ENCODE measurements around the gene EDAR. TPM values are rescaled to one million over a fixed set of nuclear protein-coding genes. Genes with fewer than 3 reads are reported as not detected.

Gene EDAR
- total and polyA plus RNA-seq, 4 donors = not detected

- H3K36me3 ChIP-seq (ENCODE audit: control insufficient read depth in 1 of 2, insufficient read depth in 2 of 2, low read length in 1 of 2) = no peaks in the 10 kb centered on the region
- no peaks in the 10 kb centered on the region for H3K27me3 ChIP-seq (ENCODE audit: control insufficient read depth in 1 of 2, insufficient read depth in 2 of 2, low read length in 1 of 2)
- no peaks in the 10 kb centered on the region for H3K4me1 ChIP-seq (ENCODE audit: control insufficient read depth in 1 of 2, insufficient read depth in 2 of 2, low read length in 2 of 2)
- H3K27ac ChIP-seq (ENCODE audit: low read depth in 1 of 2, low read length in 2 of 2) = no peak overlapping the region
- DNase-seq (peak in 1 of 2 donors; percentile 72), ATAC-seq (ENCODE audit: low FRiP score) (peak; percentile 9)
- intact Hi-C loops (cut with DNase I) = no loop called here
- no peaks in the 10 kb centered on the region for H3K9me3 ChIP-seq (ENCODE audit: control insufficient read depth, low read length)
- 86 to 87% methylated on average over 16 to 17 of the region's 17 CpGs for WGBS, 2 donors
- no peak overlapping the region for H3K4me3 ChIP-seq (ENCODE audit: low read length in 2 of 2)
These were observed 52.8 kb downstream of the EDAR start for GRCh38 chr2:108936076-108936864.

- H3K27me3 ChIP-seq (ENCODE audit: control insufficient read depth in 1 of 2, insufficient read depth in 2 of 2, low read length in 1 of 2) = no peaks in the 10 kb centered on the region
- no peaks in the 10 kb centered on the region for H3K36me3 ChIP-seq (ENCODE audit: control insufficient read depth in 1 of 2, insufficient read depth in 2 of 2, low read length in 1 of 2)
- no peak overlapping the region for H3K27ac ChIP-seq (ENCODE audit: low read depth in 1 of 2, low read length in 2 of 2)
- intact Hi-C loops (cut with DNase I) = no loop called here
- no peaks in the 10 kb centered on the region for H3K4me1 ChIP-seq (ENCODE audit: control insufficient read depth in 1 of 2, insufficient read depth in 2 of 2, low read length in 2 of 2)
- DNase-seq (peak in 1 of 2 donors; percentile 25), ATAC-seq (ENCODE audit: low FRiP score) (no peak)
- no peaks in the 10 kb centered on the region for H3K9me3 ChIP-seq (ENCODE audit: control insufficient read depth, low read length)
- no peak overlapping the region for H3K4me3 ChIP-seq (ENCODE audit: low read length in 2 of 2)
- 88 to 90% methylated on average over 5 of the region's 5 CpGs for WGBS, 2 donors
These were observed 53.7 kb downstream of the EDAR start for GRCh38 chr2:108935271-108935741.

GRCh38 chr2:108934583-108935245 lies 54.3 kb downstream of the EDAR start:
- ATAC-seq (ENCODE audit: low FRiP score) = no peak
- Histone ChIP-seq H3K9me3 (ENCODE audit: control insufficient read depth, low read length) (no peaks in the 10 kb centered on the region), H3K27me3 (ENCODE audit: control insufficient read depth in 1 of 2, insufficient read depth in 2 of 2, low read length in 1 of 2) (no peaks in the 10 kb centered on the region), H3K4me3 (ENCODE audit: low read length in 2 of 2) (no peak overlapping the region), H3K4me1 (ENCODE audit: control insufficient read depth in 1 of 2, insufficient read depth in 2 of 2, low read length in 2 of 2) (no peaks in the 10 kb centered on the region), H3K36me3 (ENCODE audit: control insufficient read depth in 1 of 2, insufficient read depth in 2 of 2, low read length in 1 of 2) (no peaks in the 10 kb centered on the region), H3K27ac (ENCODE audit: low read depth in 1 of 2, low read length in 2 of 2) (no peak overlapping the region)
- WGBS, 2 donors = 93 to 95% methylated on average over 14 of the region's 14 CpGs
- DNase-seq = peak in 1 of 2 donors; percentile 3
- intact Hi-C loops (cut with DNase I) = no loop called here

- 94 to 98% methylated on average over 7 of the region's 7 CpGs for WGBS, 2 donors
- Histone ChIP-seq H3K36me3 (ENCODE audit: control insufficient read depth in 1 of 2, insufficient read depth in 2 of 2, low read length in 1 of 2) (no peaks in the 10 kb centered on the region), H3K27me3 (ENCODE audit: control insufficient read depth in 1 of 2, insufficient read depth in 2 of 2, low read length in 1 of 2) (no peaks in the 10 kb centered on the region), H3K4me3 (ENCODE audit: low read length in 2 of 2) (no peak overlapping the region), H3K9me3 (ENCODE audit: control insufficient read depth, low read length) (no peaks in the 10 kb centered on the region), H3K4me1 (ENCODE audit: control insufficient read depth in 1 of 2, insufficient read depth in 2 of 2, low read length in 2 of 2) (no peaks in the 10 kb centered on the region), H3K27ac (ENCODE audit: low read depth in 1 of 2, low read length in 2 of 2) (no peak overlapping the region)
- DNase-seq (peak in 1 of 2 donors; percentile 44), ATAC-seq (ENCODE audit: low FRiP score) (no peak)
- intact Hi-C loops (cut with DNase I) = no loop called here
These were observed 54.9 kb downstream of the EDAR start for GRCh38 chr2:108934151-108934550.

- no peak for DNase-seq
- no peaks in the 10 kb centered on the region for H3K4me1 ChIP-seq (ENCODE audit: control insufficient read depth in 1 of 2, insufficient read depth in 2 of 2, low read length in 2 of 2)
- H3K27ac ChIP-seq (ENCODE audit: low read depth in 1 of 2, low read length in 2 of 2) = no peak overlapping the region
- H3K4me3 ChIP-seq (ENCODE audit: low read length in 2 of 2) = no peak overlapping the region
- H3K36me3 ChIP-seq (ENCODE audit: control insufficient read depth in 1 of 2, insufficient read depth in 2 of 2, low read length in 1 of 2) = no peaks in the 10 kb centered on the region
- WGBS, 2 donors = 89% methylated on average over 11 of the region's 11 CpGs
- H3K27me3 ChIP-seq (ENCODE audit: control insufficient read depth in 1 of 2, insufficient read depth in 2 of 2, low read length in 1 of 2) = no peaks in the 10 kb centered on the region
- no peaks in the 10 kb centered on the region for H3K9me3 ChIP-seq (ENCODE audit: control insufficient read depth, low read length)
- no peak for ATAC-seq (ENCODE audit: low FRiP score)
- intact Hi-C loops (cut with DNase I) = no loop called here
These were observed 55.3 kb downstream of the EDAR start for GRCh38 chr2:108933691-108934117.

GRCh38 chr2:108932736-108933332 lies 56.2 kb downstream of the EDAR start:
- H3K36me3 ChIP-seq (ENCODE audit: control insufficient read depth in 1 of 2, insufficient read depth in 2 of 2, low read length in 1 of 2) = no peaks in the 10 kb centered on the region
- no peaks in the 10 kb centered on the region for H3K27me3 ChIP-seq (ENCODE audit: control insufficient read depth in 1 of 2, insufficient read depth in 2 of 2, low read length in 1 of 2)
- no peak overlapping the region for H3K4me3 ChIP-seq (ENCODE audit: low read length in 2 of 2)
- H3K9me3 ChIP-seq (ENCODE audit: control insufficient read depth, low read length) = no peaks in the 10 kb centered on the region
- ATAC-seq (ENCODE audit: low FRiP score) (no peak), DNase-seq (peak in 1 of 2 donors; percentile 34)
- intact Hi-C loops (cut with DNase I) = no loop called here
- WGBS, 2 donors = 32 to 41% methylated on average over 10 of the region's 10 CpGs
- H3K27ac ChIP-seq (ENCODE audit: low read depth in 1 of 2, low read length in 2 of 2) = no peak overlapping the region
- H3K4me1 ChIP-seq (ENCODE audit: control insufficient read depth in 1 of 2, insufficient read depth in 2 of 2, low read length in 2 of 2) = no peaks in the 10 kb centered on the region

GRCh38 chr2:108931372-108931771 lies 57.6 kb downstream of the EDAR start:
- Histone ChIP-seq H3K27me3 (ENCODE audit: control insufficient read depth in 1 of 2, insufficient read depth in 2 of 2, low read length in 1 of 2) (no peaks in the 10 kb centered on the region), H3K9me3 (ENCODE audit: control insufficient read depth, low read length) (no peaks in the 10 kb centered on the region), H3K27ac (ENCODE audit: low read depth in 1 of 2, low read length in 2 of 2) (no peak overlapping the region), H3K4me1 (ENCODE audit: control insufficient read depth in 1 of 2, insufficient read depth in 2 of 2, low read length in 2 of 2) (no peaks in the 10 kb centered on the region), H3K4me3 (ENCODE audit: low read length in 2 of 2) (no peak overlapping the region), H3K36me3 (ENCODE audit: control insufficient read depth in 1 of 2, insufficient read depth in 2 of 2, low read length in 1 of 2) (no peaks in the 10 kb centered on the region)
- intact Hi-C loops (cut with DNase I) = no loop called here
- ATAC-seq (ENCODE audit: low FRiP score) (no peak), DNase-seq (no peak)
- 92 to 100% methylated on average over 1 of the region's 1 CpG for WGBS, 2 donors

GRCh38 chr2:108929807-108930425 lies 59.1 kb downstream of the EDAR start:
- Histone ChIP-seq H3K4me1 (ENCODE audit: control insufficient read depth in 1 of 2, insufficient read depth in 2 of 2, low read length in 2 of 2) (no peaks in the 10 kb centered on the region), H3K36me3 (ENCODE audit: control insufficient read depth in 1 of 2, insufficient read depth in 2 of 2, low read length in 1 of 2) (no peaks in the 10 kb centered on the region), H3K27ac (ENCODE audit: low read depth in 1 of 2, low read length in 2 of 2) (no peak overlapping the region), H3K9me3 (ENCODE audit: control insufficient read depth, low read length) (no peaks in the 10 kb centered on the region), H3K4me3 (ENCODE audit: low read length in 2 of 2) (no peak overlapping the region), H3K27me3 (ENCODE audit: control insufficient read depth in 1 of 2, insufficient read depth in 2 of 2, low read length in 1 of 2) (no peaks in the 10 kb centered on the region)
- intact Hi-C loops (cut with DNase I) = no loop called here
- ATAC-seq (ENCODE audit: low FRiP score) (no peak), DNase-seq (peak in 1 of 2 donors; percentile 54)
- WGBS, 2 donors = 92% methylated on average over 17 of the region's 17 CpGs
